WTC11 (cell line): ENCODE data around the gene EZR. TPM values are rescaled to one million over a fixed set of nuclear protein-coding genes. Genes with fewer than 3 reads are reported as not detected.
"Not testable (repeated sequence)": the region's sequence is repeated elsewhere in the genome, so short reads cannot be mapped to it uniquely, and the experiment has no call there.

Experiments used
- ATAC-seq: fragments of 200-7000 bp; cut with Tn5 transposase; 2 replicates; pipeline ENCODE4 v1.10.0; 2021; ENCODE audit warnings: mild to moderate bottlenecking, moderate library complexity
- CTCF ChIA-PET: fragments of 300-600 bp; sonication (Branson Sonifier 250); formaldehyde crosslinking; loops from one replicate; lab custom pipeline; 2021; ENCODE audit warnings: antibody characterized with exemption; lab: Charles Lee
- POLR2A ChIA-PET: fragments of 350-600 bp; sonication (Branson Sonifier 250); formaldehyde crosslinking; loops from one replicate; lab custom pipeline; 2021; ENCODE audit warnings: antibody characterized with exemption; lab: Charles Lee
- DNase-seq: peaks from one replicate; pipeline ENCODE4 v3.0.0; 2021; ENCODE audit warnings: low spot score
- H3K27ac Mint-ChIP-seq: 2 replicates; pipeline ENCODE4 v1.8.0; 2021; ENCODE audit warnings: mixed read lengths
- H3K27me3 Mint-ChIP-seq: 2 replicates; pipeline ENCODE4 v1.8.0; 2021; ENCODE audit warnings: low read depth, mild to moderate bottlenecking, moderate library complexity, mixed read lengths
- H3K36me3 Mint-ChIP-seq: 2 replicates; pipeline ENCODE4 v1.8.0; 2021; ENCODE audit warnings: mixed read lengths
- H3K4me1 Mint-ChIP-seq: 2 replicates; pipeline ENCODE4 v1.8.0; 2022; ENCODE audit warnings: mixed read lengths
- H3K4me3 Mint-ChIP-seq: 2 replicates; pipeline ENCODE4 v1.8.0; 2021; ENCODE audit warnings: mild to moderate bottlenecking, moderate library complexity, mixed read lengths
- H3K9me3 Mint-ChIP-seq: 2 replicates; pipeline ENCODE4 v1.8.0; 2021; ENCODE audit warnings: mixed read lengths
- ELF4 ChIP-seq: sonication (generic); formaldehyde crosslinking; IDR thresholded peaks from 2 replicates; pipeline ENCODE4 v1.8.1; 2022; ENCODE audit warnings: low read depth, mild to moderate bottlenecking, moderate library complexity, missing genetic modification reagents
- IRF2 ChIP-seq: sonication (generic); formaldehyde crosslinking; IDR thresholded peaks from 2 replicates; pipeline ENCODE4 v1.8.0; 2022; ENCODE audit warnings: low read depth, missing genetic modification reagents, borderline replicate concordance
- JUN ChIP-seq: sonication (generic); formaldehyde crosslinking; IDR thresholded peaks from 2 replicates; pipeline ENCODE4 v1.8.0; 2023; ENCODE audit warnings: mild to moderate bottlenecking, missing genetic modification reagents
- KAT7 ChIP-seq: sonication (generic); formaldehyde crosslinking; IDR thresholded peaks from 2 replicates; pipeline ENCODE4 v1.8.1; 2023; ENCODE audit warnings: missing genetic modification reagents, mild to moderate bottlenecking, borderline replicate concordance
- OVOL2 ChIP-seq: fragments of 250-450 bp; sonication (Bioruptor Pico); IDR thresholded peaks from 2 replicates; pipeline ENCODE4 v1.9.0; 2021; ENCODE audit warnings: mild to moderate bottlenecking, borderline replicate concordance
- PREB ChIP-seq: sonication (generic); formaldehyde crosslinking; IDR thresholded peaks from 2 replicates; pipeline ENCODE4 v1.8.1; 2022; ENCODE audit warnings: mild to moderate bottlenecking, missing genetic modification reagents, moderate library complexity, borderline replicate concordance
- SP1 ChIP-seq: sonication (generic); formaldehyde crosslinking; conservative IDR thresholded peaks from 2 replicates; pipeline ENCODE4 v1.8.1; 2022; ENCODE audit warnings: missing genetic modification reagents
- TEAD4 ChIP-seq: sonication (generic); formaldehyde crosslinking; IDR thresholded peaks from 2 replicates; pipeline ENCODE4 v1.8.0; 2022; ENCODE audit warnings: mild to moderate bottlenecking, missing genetic modification reagents
- TP53 ChIP-seq: sonication (generic); formaldehyde crosslinking; IDR thresholded peaks from 2 replicates; pipeline ENCODE4 v1.8.1; 2023; ENCODE audit warnings: mild to moderate bottlenecking, missing genetic modification reagents
- ZBTB21 ChIP-seq: sonication (generic); formaldehyde crosslinking; IDR thresholded peaks from 2 replicates; pipeline ENCODE4 v1.8.1; 2023; ENCODE audit warnings: mild to moderate bottlenecking, missing genetic modification reagents, borderline replicate concordance
- ZNF232 ChIP-seq: sonication (generic); formaldehyde crosslinking; IDR thresholded peaks from 2 replicates; pipeline ENCODE4 v1.8.0; 2022; ENCODE audit warnings: mild to moderate bottlenecking, missing genetic modification reagents
- ZNF263 ChIP-seq: sonication (generic); formaldehyde crosslinking; IDR thresholded peaks from 2 replicates; pipeline ENCODE4 v1.8.1; 2022; ENCODE audit warnings: low read depth, mild to moderate bottlenecking, moderate library complexity, missing genetic modification reagents
- ZNF416 ChIP-seq: fragments of 250-450 bp; sonication (Bioruptor Pico); IDR thresholded peaks from 2 replicates; pipeline ENCODE4 v1.9.0; 2021; ENCODE audit warnings: mild to moderate bottlenecking, inconsistent platforms
- total RNA-seq: library from RNA; stranded (reverse); gene quantifications from 3 replicates; pipeline ENCODE4 v1.2.3, GENCODE V29; 2021
- TF ChIP-seq, protein P1 (sequence below): sonication (generic); formaldehyde crosslinking; IDR thresholded peaks from 2 replicates; pipeline ENCODE4 v1.8.1; 2023; ENCODE audit warnings: mild to moderate bottlenecking, missing genetic modification reagents, borderline replicate concordance
- TF ChIP-seq, protein P2 (sequence below): fragments of 250-450 bp; sonication (Bioruptor Pico); conservative IDR thresholded peaks from 2 replicates; pipeline ENCODE4 v1.9.0; 2021; ENCODE audit warnings: mild to moderate bottlenecking

The EZR gene
- total RNA-seq, 1 experiment from 2014 or later = 215 TPM

DNA sequence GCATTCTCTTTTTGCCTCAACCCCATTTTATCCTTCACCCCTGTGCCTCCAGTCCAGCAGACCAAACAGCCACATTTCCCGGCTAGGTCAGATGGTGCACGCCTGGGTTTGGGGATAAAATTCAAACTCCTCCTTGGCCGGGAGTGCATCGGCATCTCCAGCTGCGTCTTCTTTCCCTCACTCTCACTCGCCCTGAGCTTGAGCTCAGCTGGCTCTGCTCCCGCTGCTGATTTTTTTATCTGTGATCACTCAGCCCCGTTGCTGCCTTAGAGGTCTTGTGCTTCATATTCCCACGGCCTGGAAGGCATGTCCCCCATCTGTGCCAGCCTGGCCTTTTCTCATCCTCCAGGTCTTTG lies 6.8 kb upstream of the EZR start (continued):
- TF ChIP-seq PREB (no peak), ELF4 (CRISPR knock-in tag) (no peak)
- TF ChIP-seq, all 79 proteins: peak for 0

- Mint-ChIP-seq H3K27me3 (peaks cover 8% of the 10 kb centered on the region), H3K4me1 (peaks cover 20% of the 10 kb centered on the region), H3K36me3 (peaks cover 4% of the 10 kb centered on the region; the same call in 1 of the 2 replicates), H3K9me3 (peaks cover under 1% of the 10 kb centered on the region), H3K27ac (peak overlapping the region; percentile 55), H3K4me3 (no peak overlapping the region)
- no peak for DNase-seq
- ChIA-PET CTCF (interaction anchor here (1.2 kb wide), 1 partner anchor 107 kb away, joined by 3 read pairs; no protein-coding TSS in a partner anchor), POLR2A (no interaction called here)
- ATAC-seq = peak; percentile 25
- TF ChIP-seq OVOL2 (CRISPR knock-in tag) (no peak), JUN (CRISPR knock-in tag) (no peak), TP53 (CRISPR knock-in tag) (no peak), ZNF263 (CRISPR knock-in tag) (no peak), SP1 (CRISPR knock-in tag) (no peak), ZNF416 (CRISPR knock-in tag) (no peak), ZBTB21 (CRISPR knock-in tag) (no peak), KAT7 (CRISPR knock-in tag) (no peak), ZNF232 (CRISPR knock-in tag) (no peak), TEAD4 (CRISPR knock-in tag) (no peak), IRF2 (CRISPR knock-in tag) (no peak)
- TF ChIP-seq, protein P1, sequence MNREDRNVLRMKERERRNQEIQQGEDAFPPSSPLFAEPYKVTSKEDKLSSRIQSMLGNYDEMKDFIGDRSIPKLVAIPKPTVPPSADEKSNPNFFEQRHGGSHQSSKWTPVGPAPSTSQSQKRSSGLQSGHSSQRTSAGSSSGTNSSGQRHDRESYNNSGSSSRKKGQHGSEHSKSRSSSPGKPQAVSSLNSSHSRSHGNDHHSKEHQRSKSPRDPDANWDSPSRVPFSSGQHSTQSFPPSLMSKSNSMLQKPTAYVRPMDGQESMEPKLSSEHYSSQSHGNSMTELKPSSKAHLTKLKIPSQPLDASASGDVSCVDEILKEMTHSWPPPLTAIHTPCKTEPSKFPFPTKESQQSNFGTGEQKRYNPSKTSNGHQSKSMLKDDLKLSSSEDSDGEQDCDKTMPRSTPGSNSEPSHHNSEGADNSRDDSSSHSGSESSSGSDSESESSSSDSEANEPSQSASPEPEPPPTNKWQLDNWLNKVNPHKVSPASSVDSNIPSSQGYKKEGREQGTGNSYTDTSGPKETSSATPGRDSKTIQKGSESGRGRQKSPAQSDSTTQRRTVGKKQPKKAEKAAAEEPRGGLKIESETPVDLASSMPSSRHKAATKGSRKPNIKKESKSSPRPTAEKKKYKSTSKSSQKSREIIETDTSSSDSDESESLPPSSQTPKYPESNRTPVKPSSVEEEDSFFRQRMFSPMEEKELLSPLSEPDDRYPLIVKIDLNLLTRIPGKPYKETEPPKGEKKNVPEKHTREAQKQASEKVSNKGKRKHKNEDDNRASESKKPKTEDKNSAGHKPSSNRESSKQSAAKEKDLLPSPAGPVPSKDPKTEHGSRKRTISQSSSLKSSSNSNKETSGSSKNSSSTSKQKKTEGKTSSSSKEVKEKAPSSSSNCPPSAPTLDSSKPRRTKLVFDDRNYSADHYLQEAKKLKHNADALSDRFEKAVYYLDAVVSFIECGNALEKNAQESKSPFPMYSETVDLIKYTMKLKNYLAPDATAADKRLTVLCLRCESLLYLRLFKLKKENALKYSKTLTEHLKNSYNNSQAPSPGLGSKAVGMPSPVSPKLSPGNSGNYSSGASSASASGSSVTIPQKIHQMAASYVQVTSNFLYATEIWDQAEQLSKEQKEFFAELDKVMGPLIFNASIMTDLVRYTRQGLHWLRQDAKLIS = no peak
- TF ChIP-seq, protein P2, sequence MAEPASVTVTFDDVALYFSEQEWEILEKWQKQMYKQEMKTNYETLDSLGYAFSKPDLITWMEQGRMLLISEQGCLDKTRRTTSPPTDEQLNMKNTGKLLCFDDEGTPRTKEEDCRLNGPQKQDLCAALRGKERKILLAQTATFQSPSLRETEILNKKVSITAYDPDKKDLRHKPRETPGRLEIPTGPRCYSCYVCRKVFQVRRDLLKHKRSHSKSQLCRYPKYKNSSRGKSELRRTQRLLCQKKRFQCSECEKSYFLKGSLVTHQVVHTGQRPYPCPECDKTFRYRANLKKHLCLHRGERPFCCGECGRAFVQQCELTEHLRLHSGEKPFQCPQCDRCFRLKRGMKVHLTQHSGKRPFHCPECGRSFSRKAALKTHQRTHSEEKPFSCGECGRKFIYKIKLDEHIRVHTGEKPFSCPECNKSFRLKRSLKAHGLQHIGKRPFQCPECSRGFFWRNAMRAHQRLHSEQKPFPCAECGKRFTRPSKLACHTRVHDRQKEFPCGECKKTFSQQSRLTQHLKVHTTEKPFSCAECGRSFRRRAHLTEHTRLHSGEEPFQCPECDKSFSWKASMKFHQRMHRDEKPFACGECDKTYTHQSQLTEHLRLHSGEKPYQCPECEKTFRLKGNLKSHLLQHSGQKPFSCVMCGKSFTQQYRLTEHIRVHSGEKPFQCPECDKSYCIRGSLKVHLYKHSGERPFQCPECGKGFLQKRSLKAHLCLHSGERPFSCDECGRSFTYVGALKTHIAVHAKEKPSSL (CRISPR knock-in tag) = no peak
Observed at GRCh38 chr6:158825038-158825950, 6.1 kb upstream of the EZR start.

DNA sequence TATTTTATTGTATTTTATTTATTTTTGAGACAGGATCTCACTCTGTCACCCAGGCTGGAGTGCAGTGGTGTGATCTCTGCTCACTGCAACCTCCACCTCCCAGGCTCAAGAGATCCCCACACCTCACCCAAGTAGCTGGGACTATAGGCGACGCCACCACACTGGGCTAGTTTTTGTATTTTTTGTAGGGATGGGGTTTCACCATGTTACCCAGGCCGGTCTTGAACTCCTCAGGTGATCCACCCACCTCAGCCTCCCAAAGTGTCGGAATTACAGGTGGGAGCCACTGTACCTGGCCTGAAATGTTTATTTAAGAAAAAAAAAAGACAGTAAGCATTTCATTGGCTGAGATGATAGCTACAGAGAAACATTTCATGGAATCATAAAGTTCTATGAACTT lies 4.4 kb upstream of the EZR start:
- H3K4me3 Mint-ChIP-seq, H3K9me3 Mint-ChIP-seq, DNase-seq, ATAC-seq, CTCF ChIA-PET, H3K27ac Mint-ChIP-seq: not testable (repeated sequence)
- Mint-ChIP-seq H3K36me3 (peaks cover 11% of the 10 kb centered on the region), H3K27me3 (peaks cover 16% of the 10 kb centered on the region), H3K4me1 (peaks cover 20% of the 10 kb centered on the region)
- POLR2A ChIA-PET = interaction anchor here (1.7 kb wide), 1 partner anchor 46 kb away, joined by 5 read pairs; no protein-coding TSS in a partner anchor
